Thyroid gland (tissue), 4 donors: ENCODE results near the gene SHROOM2.

Experiments
- CTCF ChIP-seq, 6 experiments: fragments of 200-600 bp in 3 of 6; fragments of 450-650 bp in 3 of 6; sonication (generic) in 3 of 6; IDR thresholded peaks; one replicate each; pipeline ENCODE4 v1.5.1; 2016 to 2019; ENCODE audit warnings: antibody characterized with exemption in 6 of 6, mild to moderate bottlenecking in 2 of 6, inconsistent platforms in 1 of 6, moderate library complexity in 1 of 6
- POLR2A ChIP-seq, 2 donors: fragments of 450-650 bp; IDR thresholded peaks; one replicate each; pipeline ENCODE4 v1.6.1; 2017; ENCODE audit warnings: antibody characterized with exemption in 2 of 2, mild to moderate bottlenecking in 2 of 2, moderate library complexity in 1 of 2

- TF ChIP-seq CTCF (IDR thresholded peaks at IDR 0.05) (no peak), POLR2A (IDR thresholded peaks at IDR 0.05) (no peak)
These were observed 69.5 kb downstream of the SHROOM2 start for GRCh38 chrX:9855561-9856283.
